GM23248 (cell line): ENCODE measurements around the gene KRTAP5-6. TPM values are rescaled to one million over a fixed set of nuclear protein-coding genes. Genes with fewer than 3 reads are reported as not detected.

Experiments used
- DNase-seq: peaks from one replicate; pipeline ENCODE4 v3.0.0-alpha.2; 2015
- H2AFZ ChIP-seq: fragments of 200-600 bp; sonication (generic); 2 replicates; pipeline ENCODE4 v1.6.1; 2016; ENCODE audit warnings: antibody characterized with exemption
- H3F3A ChIP-seq: fragments of 200-600 bp; sonication (generic); 2 replicates; pipeline ENCODE4 v1.6.1; 2016; ENCODE audit warnings: mild to moderate bottlenecking, antibody characterized with exemption, mixed run types; ENCODE audit not compliant: insufficient read depth
- H3K27ac ChIP-seq: fragments of 200-600 bp; sonication (generic); 2 replicates; pipeline ENCODE4 v1.5.1; 2016; ENCODE audit warnings: mild to moderate bottlenecking
- H3K27me3 ChIP-seq: fragments of 200-600 bp; sonication (generic); replicated peaks from 2 replicates; pipeline ENCODE4 v1.6.1; 2016; ENCODE audit warnings: mild to moderate bottlenecking; ENCODE audit not compliant: insufficient read depth
- H3K36me3 ChIP-seq: fragments of 200-600 bp; sonication (generic); 2 replicates; pipeline ENCODE4 v1.6.1; 2016; ENCODE audit warnings: low read depth, mild to moderate bottlenecking
- H3K4me1 ChIP-seq: fragments of 200-600 bp; sonication (generic); 2 replicates; pipeline ENCODE4 v1.6.1; 2016; ENCODE audit warnings: mild to moderate bottlenecking; ENCODE audit not compliant: insufficient read depth
- H3K4me2 ChIP-seq: fragments of 200-600 bp; sonication (generic); one replicate; pipeline ENCODE4 v1.6.1; 2016; ENCODE audit warnings: mild to moderate bottlenecking; ENCODE audit not compliant: unreplicated experiment
- H3K4me3 ChIP-seq: fragments of 200-600 bp; sonication (generic); 2 replicates; pipeline ENCODE4 v1.5.1; 2016; ENCODE audit warnings: mild to moderate bottlenecking
- H3K79me2 ChIP-seq: fragments of 200-600 bp; sonication (generic); 2 replicates; pipeline ENCODE4 v1.6.1; 2016; ENCODE audit warnings: mild to moderate bottlenecking; ENCODE audit not compliant: insufficient read depth
- H3K9ac ChIP-seq: fragments of 200-600 bp; sonication (generic); 2 replicates; pipeline ENCODE4 v1.6.1; 2016; ENCODE audit warnings: mild to moderate bottlenecking
- H3K9me2 ChIP-seq: fragments of 200-600 bp; sonication (generic); 2 replicates; pipeline ENCODE4 v1.6.1; 2016; ENCODE audit warnings: mixed run types, mild to moderate bottlenecking, moderate library complexity; ENCODE audit not compliant: insufficient read depth
- H3K9me3 ChIP-seq: fragments of 200-600 bp; sonication (generic); one replicate; pipeline ENCODE4 v1.6.1; 2017; ENCODE audit warnings: low read depth
- H4K20me1 ChIP-seq: fragments of 200-600 bp; sonication (generic); 2 replicates; pipeline ENCODE4 v1.6.0; 2016; ENCODE audit not compliant: insufficient read depth
- EZH2 ChIP-seq: fragments of 200-600 bp; sonication (generic); IDR thresholded peaks from 2 replicates; pipeline ENCODE4 v1.6.1; 2018; ENCODE audit warnings: antibody characterized with exemption, mild to moderate bottlenecking; ENCODE audit not compliant: insufficient read depth, poor library complexity, severe bottlenecking
- EZH2phosphoT487 ChIP-seq: fragments of 200-600 bp; sonication (generic); IDR thresholded peaks from 2 replicates; pipeline ENCODE4 v1.6.1; 2018; ENCODE audit warnings: antibody characterized with exemption, moderate library complexity, mild to moderate bottlenecking, low read depth; ENCODE audit not compliant: insufficient read depth
- WGBS, 2 experiments: methylation state at CpG; one replicate each; pipeline ENCODE4 v1.1.6; 2015 to 2017; ENCODE audit warnings: low lambda C conversion rate in 2 of 2, low coverage in 1 of 2; ENCODE audit errors: missing lambda C conversion rate in 2 of 2; 5-methylcytosine and 5-hydroxymethylcytosine counted together
- in situ Hi-C: fragments of 300-500 bp; cut with MboI; formaldehyde crosslinking; loops from 2 replicates; pipeline ENCODE4 v1.15.0; 2020
- polyA plus RNA-seq: library from polyadenylated mRNA; unstranded; fragments of >200 nt; fragmentation: Nextera tagmentation; extraction: Ambion mirVana; gene quantifications from 2 replicates; pipeline ENCODE4 v1.2.1, GENCODE V29; 2016
- total RNA-seq: library from RNA; depleted of rRNA; stranded (reverse); fragments of >200 nt; shearing (Covaris generic); gene quantifications from 2 replicates; pipeline ENCODE4 v1.2.3, GENCODE V29; 2014

The KRTAP5-6 gene
- total and polyA plus RNA-seq, 2 experiments from 2014 or later = not detected

GRCh38 chr11:1694846-1695547 is 2.0 kb upstream of the KRTAP5-6 start:
- WGBS, 2 experiments = 70 to 73% methylated on average over 14 to 15 of the region's 15 CpGs

GRCh38 chr11:1695548-1696108 is 1.4 kb upstream of the KRTAP5-6 start:
- no peak overlapping the region for H3K27ac ChIP-seq

More at GRCh38 chr11:1694846-1695547, 2.0 kb upstream of the KRTAP5-6 start:
- H3K9ac ChIP-seq = no peak overlapping the region
- no peak overlapping the region for H3K4me3 ChIP-seq
- peaks cover 25% of the 10 kb centered on the region for H3K27me3 ChIP-seq
- in situ Hi-C loops = loop anchor here (10.0 kb wide), 1 partner anchor 120 kb away; no protein-coding TSS in a partner anchor
- H3K27ac ChIP-seq = no peak overlapping the region
- no peak overlapping the region for H2AFZ ChIP-seq
- no peak for DNase-seq
- TF ChIP-seq EZH2phosphoT487 = no peak
- no peaks in the 10 kb centered on the region for H4K20me1 ChIP-seq
- H3K4me1 ChIP-seq = no peaks in the 10 kb centered on the region
- no peaks in the 10 kb centered on the region for H3F3A ChIP-seq
- no peaks in the 10 kb centered on the region for H3K9me3 ChIP-seq
- no peaks in the 10 kb centered on the region for H3K36me3 ChIP-seq
- no peaks in the 10 kb centered on the region for H3K9me2 ChIP-seq
- H3K79me2 ChIP-seq = no peaks in the 10 kb centered on the region
- H3K4me2 ChIP-seq = no peak overlapping the region

GRCh38 chr11:1699771-1700170 is 2.8 kb downstream of the KRTAP5-6 start:
- H3K4me2 ChIP-seq = no peak overlapping the region
- no peaks in the 10 kb centered on the region for H3K36me3 ChIP-seq
- no peaks in the 10 kb centered on the region for H3F3A ChIP-seq
- 25 to 33% methylated on average over 4 to 5 of the region's 5 CpGs for WGBS, 2 experiments
- no peaks in the 10 kb centered on the region for H4K20me1 ChIP-seq
- TF ChIP-seq EZH2 (no peak), EZH2phosphoT487 (no peak)
- H3K9me2 ChIP-seq = no peaks in the 10 kb centered on the region
- H3K9ac ChIP-seq = no peak overlapping the region
- H3K9me3 ChIP-seq = no peaks in the 10 kb centered on the region
- H2AFZ ChIP-seq = no peak overlapping the region
- in situ Hi-C loops = loop anchor here (10.0 to 25.0 kb wide), 2 partner anchors 115 to 463 kb away; partner anchors contain the start of genes INS and TH
- H3K4me1 ChIP-seq = no peaks in the 10 kb centered on the region
- H3K27ac ChIP-seq = no peak overlapping the region
- H3K4me3 ChIP-seq = no peak overlapping the region
- no peak for DNase-seq
- no peaks in the 10 kb centered on the region for H3K79me2 ChIP-seq
- H3K27me3 ChIP-seq = peaks cover 63% of the 10 kb centered on the region

More at GRCh38 chr11:1695548-1696108, 1.4 kb upstream of the KRTAP5-6 start:
- Histone ChIP-seq H3K9me2 (no peaks in the 10 kb centered on the region), H3K9ac (no peak overlapping the region), H3F3A (no peaks in the 10 kb centered on the region), H4K20me1 (no peaks in the 10 kb centered on the region), H3K36me3 (no peaks in the 10 kb centered on the region), H3K4me2 (no peak overlapping the region), H2AFZ (no peak overlapping the region), H3K27me3 (peaks cover 30% of the 10 kb centered on the region), H3K79me2 (no peaks in the 10 kb centered on the region), H3K4me1 (no peaks in the 10 kb centered on the region), H3K9me3 (no peaks in the 10 kb centered on the region), H3K4me3 (no peak overlapping the region)
- no peak for TF ChIP-seq EZH2
- TF ChIP-seq EZH2phosphoT487 = no peak
- DNase-seq = no peak
- in situ Hi-C loops = loop anchor here (10.0 kb wide), 1 partner anchor 119 kb away; no protein-coding TSS in a partner anchor
- WGBS, 2 experiments = 63 to 67% methylated on average over 3 of the region's 3 CpGs

- H3K4me1 ChIP-seq = no peaks in the 10 kb centered on the region
- H3K4me3 ChIP-seq = no peak overlapping the region
- no peak for DNase-seq
- no peak overlapping the region for H3K4me2 ChIP-seq
- H3F3A ChIP-seq = no peaks in the 10 kb centered on the region
- H3K79me2 ChIP-seq = no peaks in the 10 kb centered on the region
- no peaks in the 10 kb centered on the region for H3K9me3 ChIP-seq
- 55 to 56% methylated on average over 9 to 10 of the region's 10 CpGs for whole genome bisulfite sequencing, 2 experiments
- no peak overlapping the region for H3K9ac ChIP-seq
- in situ Hi-C loops = loop anchor here (25.0 kb wide), 1 partner anchor 461 kb away; the partner anchor contains the start of genes INS and TH
- H3K36me3 ChIP-seq = no peaks in the 10 kb centered on the region
- peaks cover 64% of the 10 kb centered on the region for H3K27me3 ChIP-seq
- TF ChIP-seq EZH2phosphoT487 (no peak), EZH2 (no peak)
- no peak overlapping the region for H2AFZ ChIP-seq
- no peak overlapping the region for H3K27ac ChIP-seq
- H4K20me1 ChIP-seq = no peaks in the 10 kb centered on the region
- no peaks in the 10 kb centered on the region for H3K9me2 ChIP-seq
Observed at GRCh38 chr11:1701091-1701807, 4.3 kb downstream of the KRTAP5-6 start.
